Measurements from ENCODE around the gene VEPH1. TPM values are rescaled to one million over a fixed set of nuclear protein-coding genes. Genes with fewer than 3 reads are reported as not detected.

The VEPH1 gene
- polyA plus RNA-seq, 1 experiment, result 17.9 TPM

DNA sequence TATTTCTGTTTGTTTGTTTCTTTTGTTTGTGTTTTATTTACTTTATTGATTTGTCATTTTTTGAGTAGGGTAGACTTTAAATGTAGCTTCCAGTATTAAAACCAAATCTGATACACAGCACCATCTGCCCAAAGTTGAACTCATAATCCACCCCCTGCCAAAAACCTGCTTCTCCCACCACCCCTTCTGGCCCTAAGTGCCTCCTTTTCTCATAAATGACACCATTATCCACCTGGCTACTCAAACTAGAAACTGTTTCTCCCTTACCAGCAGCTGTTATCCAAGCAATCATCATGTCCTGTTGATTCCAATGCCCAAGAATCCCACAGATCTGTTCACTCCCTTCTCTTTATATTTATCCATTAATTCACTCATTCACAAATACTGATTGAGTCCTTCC, 88.4 kb downstream of the VEPH1 start:
- DNase-seq (ENCODE audit: low read depth), result no peak
- ChIA-PET POLR2A (no interaction called here), CTCF (no interaction called here)
- Histone ChIP-seq H3K36me3 (ENCODE audit: control insufficient read depth, insufficient read depth, low read length) (no peaks in the 10 kb centered on the region), H3K4me3 (ENCODE audit: low read depth, low read length) (no peak overlapping the region), H3K27me3 (ENCODE audit: control insufficient read depth, insufficient read depth, low read length) (no peaks in the 10 kb centered on the region)
- TF ChIP-seq, protein P1, sequence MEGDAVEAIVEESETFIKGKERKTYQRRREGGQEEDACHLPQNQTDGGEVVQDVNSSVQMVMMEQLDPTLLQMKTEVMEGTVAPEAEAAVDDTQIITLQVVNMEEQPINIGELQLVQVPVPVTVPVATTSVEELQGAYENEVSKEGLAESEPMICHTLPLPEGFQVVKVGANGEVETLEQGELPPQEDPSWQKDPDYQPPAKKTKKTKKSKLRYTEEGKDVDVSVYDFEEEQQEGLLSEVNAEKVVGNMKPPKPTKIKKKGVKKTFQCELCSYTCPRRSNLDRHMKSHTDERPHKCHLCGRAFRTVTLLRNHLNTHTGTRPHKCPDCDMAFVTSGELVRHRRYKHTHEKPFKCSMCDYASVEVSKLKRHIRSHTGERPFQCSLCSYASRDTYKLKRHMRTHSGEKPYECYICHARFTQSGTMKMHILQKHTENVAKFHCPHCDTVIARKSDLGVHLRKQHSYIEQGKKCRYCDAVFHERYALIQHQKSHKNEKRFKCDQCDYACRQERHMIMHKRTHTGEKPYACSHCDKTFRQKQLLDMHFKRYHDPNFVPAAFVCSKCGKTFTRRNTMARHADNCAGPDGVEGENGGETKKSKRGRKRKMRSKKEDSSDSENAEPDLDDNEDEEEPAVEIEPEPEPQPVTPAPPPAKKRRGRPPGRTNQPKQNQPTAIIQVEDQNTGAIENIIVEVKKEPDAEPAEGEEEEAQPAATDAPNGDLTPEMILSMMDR (IDR thresholded peaks at IDR 0.05; ENCODE audit: insufficient read depth, low read depth, low read length), result no peak

DNA sequence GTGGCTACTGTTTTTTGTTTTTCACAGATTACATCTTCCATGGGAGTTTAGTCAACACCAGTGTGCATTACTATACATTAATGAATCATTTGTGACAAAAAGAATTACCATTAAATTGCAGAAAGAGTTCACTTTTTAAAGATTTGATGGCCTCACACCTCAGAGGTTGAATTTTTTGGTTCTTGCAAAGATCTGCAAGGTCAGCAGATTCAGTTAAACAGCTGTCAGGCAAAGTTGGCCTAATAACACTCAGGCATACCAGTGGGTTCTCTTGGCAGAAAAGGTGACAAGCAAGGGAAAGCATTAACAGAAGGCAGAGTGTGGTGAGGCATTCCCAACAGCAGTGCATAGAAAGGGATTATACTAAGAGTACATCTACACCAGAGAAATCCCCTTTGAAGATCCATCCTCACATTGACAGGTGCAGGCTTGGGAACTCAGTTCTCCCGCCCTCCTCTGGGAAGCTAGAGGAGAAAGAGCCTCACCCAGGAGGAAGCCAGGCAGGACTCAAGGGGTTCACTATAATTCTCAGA, 90.8 kb downstream of the VEPH1 start:
- no peak overlapping the region for H3K4me3 ChIP-seq (ENCODE audit: low read depth, low read length)
- DNase-seq (ENCODE audit: low read depth), result no peak
- TF ChIP-seq, protein P1 (IDR thresholded peaks at IDR 0.05; ENCODE audit: insufficient read depth, low read depth, low read length), result no peak
- POLR2A ChIA-PET, result no interaction called here
- CTCF ChIA-PET, result no interaction called here
- no peaks in the 10 kb centered on the region for H3K36me3 ChIP-seq (ENCODE audit: control insufficient read depth, insufficient read depth, low read length)
- no peaks in the 10 kb centered on the region for H3K27me3 ChIP-seq (ENCODE audit: control insufficient read depth, insufficient read depth, low read length)

DNA sequence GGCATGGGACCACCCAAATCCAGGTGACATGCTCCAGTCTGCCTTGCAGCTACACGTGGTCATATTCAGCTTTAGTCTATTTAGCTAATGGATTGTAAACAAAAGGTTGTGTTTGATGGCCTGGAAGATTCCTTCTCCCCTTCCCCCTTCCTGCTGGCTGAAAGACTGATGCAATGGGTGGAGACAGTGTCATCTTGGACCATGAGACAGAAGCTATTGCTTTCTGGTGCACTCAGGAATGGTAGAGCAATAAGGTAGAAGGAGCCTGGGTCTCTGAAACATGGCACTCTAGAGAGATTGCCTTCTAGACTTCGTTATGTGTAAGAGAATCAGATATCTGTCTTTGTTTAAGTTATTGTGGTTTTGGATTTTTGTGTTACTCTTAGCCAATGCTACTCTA, 92.3 kb downstream of the VEPH1 start:
- ChIA-PET CTCF (no interaction called here), POLR2A (no interaction called here)
- H3K4me3 ChIP-seq (ENCODE audit: low read depth, low read length), result no peak overlapping the region
- no peaks in the 10 kb centered on the region for H3K27me3 ChIP-seq (ENCODE audit: control insufficient read depth, insufficient read depth, low read length)
- H3K36me3 ChIP-seq (ENCODE audit: control insufficient read depth, insufficient read depth, low read length), result no peaks in the 10 kb centered on the region
- TF ChIP-seq, protein P1 (IDR thresholded peaks at IDR 0.05; ENCODE audit: insufficient read depth, low read depth, low read length), result no peak
- DNase-seq (ENCODE audit: low read depth), result no peak

DNA sequence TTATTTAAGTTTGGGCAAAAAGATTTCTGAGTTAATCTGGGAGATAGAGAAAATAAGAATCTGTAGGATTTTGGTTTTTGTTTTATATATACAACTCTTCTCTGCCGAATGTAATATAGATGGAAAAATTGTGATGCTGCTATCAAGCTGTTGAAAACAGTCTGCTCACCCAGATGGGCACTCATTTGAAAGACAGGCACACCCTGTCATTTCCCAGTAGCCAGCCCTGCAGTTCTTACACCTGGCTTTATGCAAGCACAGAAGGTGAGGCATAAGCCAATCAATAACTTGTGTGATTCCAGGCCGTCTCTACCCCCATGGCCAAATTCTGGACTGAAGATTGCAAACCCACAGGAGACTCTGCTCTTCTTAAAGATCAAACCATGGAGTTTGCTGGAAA, 93.7 kb downstream of the VEPH1 start:
- TF ChIP-seq, protein P1 (IDR thresholded peaks at IDR 0.05; ENCODE audit: insufficient read depth, low read depth, low read length), result no peak
- DNase-seq (ENCODE audit: low read depth), result no peak
- POLR2A ChIA-PET, result no interaction called here
- H3K4me3 ChIP-seq (ENCODE audit: low read depth, low read length), result no peak overlapping the region
- no peaks in the 10 kb centered on the region for H3K27me3 ChIP-seq (ENCODE audit: control insufficient read depth, insufficient read depth, low read length)
- CTCF ChIA-PET, result interaction anchor here (0.8 kb wide), 1 partner anchor 10 kb away, joined by 3 read pairs; no protein-coding TSS in a partner anchor
- H3K36me3 ChIP-seq (ENCODE audit: control insufficient read depth, insufficient read depth, low read length), result no peaks in the 10 kb centered on the region

DNA sequence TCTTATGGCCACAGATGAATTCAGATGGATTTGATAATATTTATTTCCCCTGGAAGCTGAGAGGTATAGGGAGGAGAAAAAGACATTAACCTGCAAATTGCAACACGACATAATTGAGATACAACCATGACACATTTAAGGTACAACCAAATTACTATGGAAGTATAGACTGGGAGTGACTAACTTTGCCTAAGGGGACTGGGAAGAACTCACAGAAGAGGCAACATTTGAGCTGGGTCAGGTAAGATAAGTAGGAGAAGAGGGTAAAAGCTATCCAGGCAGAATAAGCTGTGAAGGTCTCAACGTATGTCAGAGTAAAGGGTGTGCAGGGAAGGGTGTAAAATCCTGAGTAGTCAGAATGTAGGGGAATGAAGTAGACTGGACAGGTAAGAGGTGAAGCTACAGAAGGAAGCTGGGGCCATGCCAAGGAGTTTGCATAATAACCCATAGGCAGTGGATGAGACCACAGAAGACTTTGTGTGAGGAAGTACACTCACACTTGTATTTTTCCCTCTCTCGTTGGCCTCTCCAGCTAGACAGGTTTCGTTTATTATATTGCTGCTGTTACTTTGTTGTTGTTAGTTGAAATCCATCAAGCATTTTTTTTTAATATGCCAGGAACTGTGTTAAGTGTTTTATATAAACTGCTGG, 94.6 kb downstream of the VEPH1 start:
- no peaks in the 10 kb centered on the region for H3K36me3 ChIP-seq (ENCODE audit: control insufficient read depth, insufficient read depth, low read length)
- TF ChIP-seq, protein P1 (IDR thresholded peaks at IDR 0.05; ENCODE audit: insufficient read depth, low read depth, low read length), result no peak
- H3K4me3 ChIP-seq (ENCODE audit: low read depth, low read length), result no peak overlapping the region
- CTCF ChIA-PET, result no interaction called here
- POLR2A ChIA-PET, result no interaction called here
- no peaks in the 10 kb centered on the region for H3K27me3 ChIP-seq (ENCODE audit: control insufficient read depth, insufficient read depth, low read length)
- no peak for DNase-seq (ENCODE audit: low read depth)
